BLaER1 treated with 17β-estradiol and CSF1 and Interleukin-3, amounts not matched to agents 10 nM and 100 nM (cell line): ENCODE measurements around the gene DLL3.

ENCODE experiments used
- H3K27ac ChIP-seq, 11 experiments: shearing (Covaris generic); formaldehyde crosslinking; 2 replicates each; pipeline ENCODE4 v1.8.1; 2022
- H3K27me3 ChIP-seq, 11 experiments: shearing (Covaris generic); formaldehyde crosslinking; 2 replicates each; pipeline ENCODE4 v1.8.1; 2022
- H3K36me3 ChIP-seq, 11 experiments: shearing (Covaris generic); formaldehyde crosslinking; 2 replicates each; pipeline ENCODE4 v1.8.1; 2022
- H3K4me1 ChIP-seq, 10 experiments: shearing (Covaris generic); formaldehyde crosslinking; 2 replicates each; pipeline ENCODE4 v1.8.1; 2022
- H3K4me2 ChIP-seq, 11 experiments: shearing (Covaris generic); formaldehyde crosslinking; 2 replicates each; pipeline ENCODE4 v1.8.1; 2022
- H3K4me3 ChIP-seq, 10 experiments: shearing (Covaris generic); formaldehyde crosslinking; 2 replicates each; pipeline ENCODE4 v1.8.1; 2022
- H3K9ac ChIP-seq, 11 experiments: shearing (Covaris generic); formaldehyde crosslinking; 2 replicates each; pipeline ENCODE4 v1.8.1; 2022
- H3K9me3 ChIP-seq, 11 experiments: shearing (Covaris generic); formaldehyde crosslinking; replicated peaks in 1 of 11; 2 replicates each; pipeline ENCODE4 v1.8.1; 2022
- H4K20me1 ChIP-seq, 11 experiments: shearing (Covaris generic); formaldehyde crosslinking; 2 replicates each; pipeline ENCODE4 v1.8.1; 2022
- Cebpa-rat ChIP-seq, 11 experiments: shearing (Covaris generic); IDR thresholded peaks; 2 replicates each; pipeline ENCODE4 v1.8.1; 2022

DLL3 gene

GRCh38 chr19:39479916-39480315 lies 18.8 kb upstream of the DLL3 start:
- Histone ChIP-seq H3K27ac (peak overlapping the region; percentile 78 to 94 (median 90)), H3K36me3 (peaks cover 29 to 66% (median 54%) of the 10 kb centered on the region in 11 experiments), H3K4me3 (peak overlapping the region; percentile 79 to 98 (median 94)), H4K20me1 (peaks cover 0 to 34% (median 14%) of the 10 kb centered on the region in 11 experiments; a peak in 12 of 22 replicates), H3K9ac (peak overlapping the region; percentile 89 to 97 (median 95)), H3K27me3 (no peaks in the 10 kb centered on the region), H3K4me2 (peak overlapping the region; percentile 80 to 98 (median 97)), H3K4me1 (peaks cover 18 to 28% (median 23%) of the 10 kb centered on the region in 10 experiments), H3K9me3 (no peaks in the 10 kb centered on the region)
- no peak for TF ChIP-seq Cebpa-rat (IDR thresholded peaks at IDR 0.05)

GRCh38 chr19:39480337-39481228 lies 18.2 kb upstream of the DLL3 start, which contains the start of gene TIMM50:
TIMM50 (plus strand) TSS chr19:39480838; CDS start chr19:39480854, 16 bp downstream.
- no peak for TF ChIP-seq Cebpa-rat (IDR thresholded peaks at IDR 0.05)
- peak within 1 kb of the TSS; percentile 89 to 97 (median 95) for H3K9ac ChIP-seq
- H4K20me1 ChIP-seq, result peaks cover 0 to 40% (median 14%) of the 10 kb centered on the region in 11 experiments; a peak in 13 of 22 replicates
- H3K9me3 ChIP-seq, result no peaks in the 10 kb centered on the region
- no peaks in the 10 kb centered on the region for H3K27me3 ChIP-seq
- peak within 1 kb of the TSS; percentile 78 to 94 (median 90) for H3K27ac ChIP-seq
- peaks cover 30 to 66% (median 54%) of the 10 kb centered on the region in 11 experiments for H3K36me3 ChIP-seq
- peaks cover 18 to 28% (median 23%) of the 10 kb centered on the region in 10 experiments for H3K4me1 ChIP-seq
- peak within 1 kb of the TSS; percentile 94 to 98 (median 97) for H3K4me2 ChIP-seq
- peak within 1 kb of the TSS; percentile 79 to 98 (median 94) for H3K4me3 ChIP-seq

GRCh38 chr19:39481229-39481545 lies 17.6 kb upstream of the DLL3 start:
- H3K9ac ChIP-seq, result peak overlapping the region; percentile 89 to 97 (median 95)

GRCh38 chr19:39481676-39482075 lies 17.1 kb upstream of the DLL3 start:
- Histone ChIP-seq H3K4me3 (peak overlapping the region; percentile 79 to 98 (median 94)), H3K4me1 (peaks cover 18 to 28% (median 23%) of the 10 kb centered on the region in 10 experiments), H3K4me2 (peak overlapping the region; percentile 94 to 98 (median 97)), H3K27me3 (no peaks in the 10 kb centered on the region), H3K27ac (peak overlapping the region in 10 of 11 experiments; percentile 86 to 94 (median 90); a peak in 21 of 22 replicates), H3K9ac (peak overlapping the region; percentile 89 to 97 (median 95)), H4K20me1 (peaks cover 0 to 51% (median 22%) of the 10 kb centered on the region in 11 experiments; a peak in 15 of 22 replicates), H3K36me3 (peaks cover 30 to 66% (median 54%) of the 10 kb centered on the region in 11 experiments), H3K9me3 (no peaks in the 10 kb centered on the region)
- no peak for TF ChIP-seq Cebpa-rat (IDR thresholded peaks at IDR 0.05)

More at GRCh38 chr19:39481229-39481545, 17.6 kb upstream of the DLL3 start:
- Histone ChIP-seq H3K4me1 (peaks cover 18 to 28% (median 23%) of the 10 kb centered on the region in 10 experiments), H3K4me3 (peak overlapping the region; percentile 79 to 98 (median 94)), H3K4me2 (peak overlapping the region; percentile 94 to 98 (median 97)), H3K27ac (peak overlapping the region; percentile 78 to 94 (median 90)), H3K9me3 (no peaks in the 10 kb centered on the region), H3K36me3 (peaks cover 30 to 66% (median 54%) of the 10 kb centered on the region in 11 experiments), H4K20me1 (peaks cover 0 to 46% (median 17%) of the 10 kb centered on the region in 11 experiments; a peak in 12 of 22 replicates), H3K27me3 (no peaks in the 10 kb centered on the region)
- TF ChIP-seq Cebpa-rat (IDR thresholded peaks at IDR 0.05), result no peak

- Histone ChIP-seq H3K27me3 (no peaks in the 10 kb centered on the region), H3K4me1 (peaks cover 18 to 28% (median 23%) of the 10 kb centered on the region in 10 experiments), H3K27ac (no peak overlapping the region), H4K20me1 (peaks cover 0 to 66% (median 30%) of the 10 kb centered on the region in 11 experiments; a peak in 16 of 22 replicates), H3K4me2 (no peak overlapping the region; a peak in 1 of 22 replicates), H3K36me3 (peaks cover 39 to 66% (median 57%) of the 10 kb centered on the region in 11 experiments), H3K4me3 (no peak overlapping the region), H3K9me3 (no peaks in the 10 kb centered on the region), H3K9ac (peak overlapping the region in 7 of 11 experiments; percentile 1 to 46 (median 41); a peak in 7 of 22 replicates)
- TF ChIP-seq Cebpa-rat (IDR thresholded peaks at IDR 0.05), result no peak
Measured at GRCh38 chr19:39483141-39483540, 15.6 kb upstream of the DLL3 start.

- H3K36me3 ChIP-seq, result peaks cover 72 to 86% (median 77%) of the 10 kb centered on the region in 11 experiments
- TF ChIP-seq Cebpa-rat (IDR thresholded peaks at IDR 0.05), result no peak
Measured at GRCh38 chr19:39489756-39490155, 9.0 kb upstream of the DLL3 start.

GRCh38 chr19:39492225-39492624 lies 6.5 kb upstream of the DLL3 start:
- no peak for TF ChIP-seq Cebpa-rat (IDR thresholded peaks at IDR 0.05)
- no peak overlapping the region for H3K4me3 ChIP-seq
- H4K20me1 ChIP-seq, result peaks cover 0 to 31% (median 17%) of the 10 kb centered on the region in 11 experiments; a peak in 12 of 22 replicates
- no peak overlapping the region for H3K27ac ChIP-seq
- no peaks in the 10 kb centered on the region for H3K9me3 ChIP-seq
- H3K36me3 ChIP-seq, result peaks cover 48 to 61% (median 53%) of the 10 kb centered on the region in 11 experiments
- H3K4me2 ChIP-seq, result no peak overlapping the region
- H3K27me3 ChIP-seq, result no peaks in the 10 kb centered on the region
- no peak overlapping the region for H3K9ac ChIP-seq
- peaks cover 0 to 14% (median under 1%) of the 10 kb centered on the region in 10 experiments; a peak in 11 of 20 replicates for H3K4me1 ChIP-seq

More at GRCh38 chr19:39489756-39490155, 9.0 kb upstream of the DLL3 start:
- Histone ChIP-seq H3K9ac (0 out of 22 replicates have a peak overlapping the region, but pooled peaks of 1 of the 11 experiments have one; percentile 30), H3K4me3 (no peak overlapping the region), H3K4me1 (peaks cover 0 to 7% (median 0%) of the 10 kb centered on the region in 10 experiments; a peak in 3 of 20 replicates), H3K27me3 (no peaks in the 10 kb centered on the region), H3K27ac (no peak overlapping the region), H4K20me1 (peaks cover 0 to 56% (median 39%) of the 10 kb centered on the region in 11 experiments; a peak in 15 of 22 replicates), H3K4me2 (no peak overlapping the region), H3K9me3 (no peaks in the 10 kb centered on the region)

- Histone ChIP-seq H3K4me2 (no peak overlapping the region), H3K9me3 (no peaks in the 10 kb centered on the region), H3K36me3 (peaks cover 44 to 56% (median 47%) of the 10 kb centered on the region in 11 experiments), H3K4me1 (peaks cover 0 to 19% (median 6%) of the 10 kb centered on the region in 10 experiments; a peak in 15 of 20 replicates), H3K4me3 (no peak overlapping the region), H4K20me1 (peaks cover 0 to 26% (median 13%) of the 10 kb centered on the region in 11 experiments; a peak in 10 of 22 replicates), H3K9ac (no peak overlapping the region), H3K27ac (no peak overlapping the region), H3K27me3 (no peaks in the 10 kb centered on the region)
- TF ChIP-seq Cebpa-rat (IDR thresholded peaks at IDR 0.05), result no peak
Measured at GRCh38 chr19:39492788-39493187, 6.0 kb upstream of the DLL3 start.
